K562 (cell line): ENCODE data around the gene KCNH2. TPM values are rescaled to one million over a fixed set of nuclear protein-coding genes. Genes with fewer than 3 reads are reported as not detected.

ENCODE experiments used
- CBX2 ChIP-seq: fragments of 200-600 bp; sonication (generic); IDR thresholded peaks from one replicate; pipeline ENCODE4 v1.6.1; 2012; ENCODE audit warnings: mild to moderate bottlenecking, low read length, inconsistent platforms; ENCODE audit not compliant: insufficient read depth, poor library complexity, severe bottlenecking
- CREM ChIP-seq: IDR thresholded peaks from 2 replicates; pipeline ENCODE4 v1.6.1; 2014; ENCODE audit warnings: antibody characterized with exemption, low read depth
- DNMT1 ChIP-seq: fragments of 450-650 bp; IDR thresholded peaks from 2 replicates; pipeline ENCODE4 v1.6.1; 2016; ENCODE audit warnings: antibody characterized with exemption, mild to moderate bottlenecking
- ERF ChIP-seq: fragments of 450-650 bp; formaldehyde crosslinking; IDR thresholded peaks from 2 replicates; pipeline ENCODE4 v1.4.0; 2020; ENCODE audit warnings: mild to moderate bottlenecking, mixed read lengths
- FOXJ3 ChIP-seq: sonication (generic); formaldehyde crosslinking; IDR thresholded peaks from 2 replicates; pipeline ENCODE4 v1.4.0; 2020; ENCODE audit warnings: mild to moderate bottlenecking, missing genetic modification reagents
- GATAD2A ChIP-seq: fragments of 450-650 bp; IDR thresholded peaks from 2 replicates; pipeline ENCODE4 v1.6.1; 2017
- NBN ChIP-seq: fragments of 450-650 bp; IDR thresholded peaks from 2 replicates; pipeline ENCODE4 v1.6.1; 2016; ENCODE audit warnings: low read depth, mild to moderate bottlenecking
- SMARCC2 ChIP-seq: fragments of 450-650 bp; IDR thresholded peaks from 2 replicates; pipeline ENCODE4 v1.6.1; 2017; ENCODE audit warnings: antibody characterized with exemption, moderate library complexity, mild to moderate bottlenecking, low read depth
- THRAP3 ChIP-seq: fragments of 450-650 bp; IDR thresholded peaks from 2 replicates; pipeline ENCODE4 v1.6.1; 2016; ENCODE audit warnings: mild to moderate bottlenecking, inconsistent platforms, borderline replicate concordance
- TSC22D4 ChIP-seq: fragments of 450-650 bp; IDR thresholded peaks from 2 replicates; pipeline ENCODE4 v1.6.1; 2016; ENCODE audit warnings: missing genetic modification characterization, missing biosample characterization, control low read depth
- ZC3H11A ChIP-seq: IDR thresholded peaks from 2 replicates; pipeline ENCODE4 v1.6.1; 2012; ENCODE audit warnings: low read depth, low read length, improper control_type of control experiment
- ZNF324 ChIP-seq: fragments of 250-450 bp; sonication (Bioruptor Pico); IDR thresholded peaks from 2 replicates; pipeline ENCODE4 v1.4.0; 2020; ENCODE audit warnings: mild to moderate bottlenecking
- ZNF444 ChIP-seq: fragments of 250-450 bp; sonication (Bioruptor Pico); IDR thresholded peaks from 2 replicates; pipeline ENCODE4 v1.4.0; 2020; ENCODE audit warnings: mild to moderate bottlenecking, moderate library complexity
- ZNF584 ChIP-seq: fragments of 200-800 bp; sonication (Bioruptor generic); IDR thresholded peaks from 2 replicates; pipeline ENCODE4 v1.6.1; 2016; ENCODE audit warnings: low read depth, mild to moderate bottlenecking, missing genetic modification characterization, missing compliant biosample characterization
- polyA plus RNA-seq, 8 experiments: library from polyadenylated mRNA; depleted of rRNA in 4 of 8; stranded (reverse) in 5 of 8; unstranded in 3 of 8; fragments of >200 nt; fragmentation: Nextera tagmentation in 2 of 8; fragmentation: Illumina TruSeq in 1 of 8; extraction: Ambion mirVana in 2 of 8; extraction: Trizol in 1 of 8; gene quantifications; 2 replicates each; pipeline versions ENCODE4 v1.2.1 to v1.2.3, GENCODE V29; 2011 to 2014; ENCODE audit warnings: inconsistent platforms in 1 of 8, missing spikeins in 1 of 8
- total RNA-seq, 7 experiments: library from RNA; depleted of rRNA in 6 of 7; stranded (reverse); fragments of >200 nt in 6 of 7; fragmentation: Illumina TruSeq in 2 of 7; extraction: Trizol in 2 of 7; gene quantifications; 2 replicates each; pipeline versions ENCODE4 v1.2.1 to v1.2.3, GENCODE V29; 2011 to 2021; ENCODE audit warnings: low replicate concordance in 1 of 7
- TF ChIP-seq, protein P1 (sequence below): fragments of 250-450 bp; sonication (Bioruptor Pico); IDR thresholded peaks from 2 replicates; pipeline ENCODE4 v1.4.0; 2020
- TF ChIP-seq, protein P2 (sequence below): fragments of 250-450 bp; sonication (Bioruptor Pico); IDR thresholded peaks from 2 replicates; pipeline ENCODE4 v1.5.1; 2021; ENCODE audit warnings: mild to moderate bottlenecking
- TF ChIP-seq, protein P3 (sequence below): IDR thresholded peaks from 2 replicates; pipeline ENCODE4 v1.6.1; 2011; ENCODE audit not compliant: insufficient read length; ENCODE audit errors: extremely low read depth
- TF ChIP-seq, protein P4 (sequence below), 2 experiments: fragments of 250-450 bp in 1 of 2; fragments of 450-650 bp in 1 of 2; sonication (Bioruptor Pico) in 1 of 2; IDR thresholded peaks; 2 replicates each; pipeline versions ENCODE4 v1.6.1 to v1.8.0; 2016 to 2021; ENCODE audit warnings: mild to moderate bottlenecking in 2 of 2, moderate library complexity in 2 of 2, missing compliant biosample characterization in 1 of 2, missing genetic modification characterization in 1 of 2
- TF ChIP-seq, protein P5 (sequence below): fragments of 450-650 bp; conservative IDR thresholded peaks from 2 replicates; pipeline ENCODE4 v1.6.1; 2016; ENCODE audit warnings: missing genetic modification characterization, low read depth, mild to moderate bottlenecking, missing compliant biosample characterization, moderate library complexity
- TF ChIP-seq, protein P6 (sequence below): fragments of 450-650 bp; IDR thresholded peaks from 2 replicates; pipeline ENCODE4 v1.6.1; 2016; ENCODE audit warnings: low read depth, mild to moderate bottlenecking, moderate library complexity

The KCNH2 gene
- total and polyA plus RNA-seq, 9 of the 15 experiments (the other 6 are each of a cell fraction or from before 2014, with no cell fraction given) = 18.1 to 368 (median 218) TPM

DNA sequence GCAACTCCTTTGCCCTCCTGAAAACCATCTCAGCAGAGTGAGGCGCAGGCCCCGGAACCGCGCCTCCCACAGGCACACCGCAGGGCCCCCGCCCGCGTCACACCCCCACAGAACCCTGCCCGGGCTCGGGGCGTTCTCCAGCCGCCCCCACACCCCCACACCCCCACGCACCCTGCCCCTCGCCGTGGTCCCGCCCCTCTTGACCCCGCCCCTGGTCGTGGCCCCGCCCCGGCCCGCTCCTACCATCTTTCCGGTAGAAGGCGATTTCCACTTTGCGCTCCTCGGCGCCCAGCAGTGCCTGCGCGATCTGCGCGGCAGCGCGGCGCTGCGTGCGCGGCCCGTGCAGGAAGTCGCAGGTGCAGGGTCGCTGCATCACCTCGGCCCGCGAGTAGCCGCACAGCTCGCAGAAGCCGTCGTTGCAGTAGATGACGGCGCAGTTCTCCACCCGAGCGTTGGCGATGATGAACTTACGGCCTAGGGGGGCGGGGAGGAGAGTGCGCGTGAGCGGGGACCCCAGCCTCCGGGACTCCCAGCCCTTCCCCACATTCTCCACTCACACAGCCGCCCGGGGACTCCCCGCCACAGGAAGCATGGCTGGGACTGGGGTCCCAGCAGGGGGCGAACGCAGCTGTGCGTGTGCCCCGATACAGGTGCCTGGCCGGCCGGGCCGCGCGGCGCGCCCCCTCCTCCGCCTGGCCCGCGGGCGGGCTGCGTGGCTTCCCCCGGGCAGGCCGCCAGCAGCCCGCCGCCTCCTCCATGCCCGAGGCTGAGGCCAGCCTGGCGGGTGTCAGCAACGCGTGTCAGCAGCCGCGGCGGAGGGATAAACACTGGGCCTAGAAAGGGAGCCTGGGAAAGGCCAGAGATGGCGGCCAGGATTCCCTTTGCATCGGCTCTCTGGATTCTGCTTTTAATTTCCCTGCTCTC lies 3.4 kb downstream of the KCNH2 start (continued):
- TF ChIP-seq FOXJ3 (CRISPR knock-in tag) (no peak), ZNF584 (CRISPR knock-in tag) (no peak), DNMT1 (no peak), NBN (peak; percentile 44; the same call in 1 of the 2 replicates), ZNF324 (CRISPR knock-in tag) (no peak), ERF (CRISPR knock-in tag) (0 out of 2 replicates have a peak, but pooled peaks have one; percentile 66), CBX2 (no peak), GATAD2A (peak; percentile 87; the same call in 1 of the 2 replicates), SMARCC2 (peak; percentile 63; the same call in 1 of the 2 replicates), ZC3H11A (no peak), ZNF444 (CRISPR knock-in tag) (no peak), TSC22D4 (no peak), THRAP3 (no peak), CREM (peak; percentile 66)
- TF ChIP-seq, protein P1, sequence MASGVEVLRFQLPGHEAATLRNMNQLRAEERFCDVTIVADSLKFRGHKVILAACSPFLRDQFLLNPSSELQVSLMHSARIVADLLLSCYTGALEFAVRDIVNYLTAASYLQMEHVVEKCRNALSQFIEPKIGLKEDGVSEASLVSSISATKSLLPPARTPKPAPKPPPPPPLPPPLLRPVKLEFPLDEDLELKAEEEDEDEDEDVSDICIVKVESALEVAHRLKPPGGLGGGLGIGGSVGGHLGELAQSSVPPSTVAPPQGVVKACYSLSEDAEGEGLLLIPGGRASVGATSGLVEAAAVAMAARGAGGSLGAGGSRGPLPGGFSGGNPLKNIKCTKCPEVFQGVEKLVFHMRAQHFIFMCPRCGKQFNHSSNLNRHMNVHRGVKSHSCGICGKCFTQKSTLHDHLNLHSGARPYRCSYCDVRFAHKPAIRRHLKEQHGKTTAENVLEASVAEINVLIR (CRISPR knock-in tag) = no peak
- TF ChIP-seq, protein P2, sequence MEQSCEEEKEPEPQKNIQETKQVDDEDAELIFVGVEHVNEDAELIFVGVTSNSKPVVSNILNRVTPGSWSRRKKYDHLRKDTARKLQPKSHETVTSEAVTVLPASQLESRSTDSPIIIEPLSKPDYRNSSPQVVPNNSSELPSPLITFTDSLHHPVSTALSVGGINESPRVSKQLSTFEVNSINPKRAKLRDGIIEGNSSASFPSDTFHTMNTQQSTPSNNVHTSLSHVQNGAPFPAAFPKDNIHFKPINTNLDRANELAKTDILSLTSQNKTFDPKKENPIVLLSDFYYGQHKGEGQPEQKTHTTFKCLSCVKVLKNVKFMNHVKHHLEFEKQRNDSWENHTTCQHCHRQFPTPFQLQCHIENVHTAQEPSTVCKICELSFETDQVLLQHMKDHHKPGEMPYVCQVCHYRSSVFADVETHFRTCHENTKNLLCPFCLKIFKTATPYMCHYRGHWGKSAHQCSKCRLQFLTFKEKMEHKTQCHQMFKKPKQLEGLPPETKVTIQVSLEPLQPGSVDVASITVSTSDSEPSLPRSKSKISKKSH (CRISPR knock-in tag) = no peak
- TF ChIP-seq, protein P3, sequence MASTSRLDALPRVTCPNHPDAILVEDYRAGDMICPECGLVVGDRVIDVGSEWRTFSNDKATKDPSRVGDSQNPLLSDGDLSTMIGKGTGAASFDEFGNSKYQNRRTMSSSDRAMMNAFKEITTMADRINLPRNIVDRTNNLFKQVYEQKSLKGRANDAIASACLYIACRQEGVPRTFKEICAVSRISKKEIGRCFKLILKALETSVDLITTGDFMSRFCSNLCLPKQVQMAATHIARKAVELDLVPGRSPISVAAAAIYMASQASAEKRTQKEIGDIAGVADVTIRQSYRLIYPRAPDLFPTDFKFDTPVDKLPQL = no peak
- TF ChIP-seq, protein P4, sequence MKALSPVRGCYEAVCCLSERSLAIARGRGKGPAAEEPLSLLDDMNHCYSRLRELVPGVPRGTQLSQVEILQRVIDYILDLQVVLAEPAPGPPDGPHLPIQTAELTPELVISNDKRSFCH (CRISPR knock-in tag; IDR thresholded peaks at IDR 0.05) = no peak
- TF ChIP-seq, protein P4 (tag; IDR thresholded peaks at IDR 0.05) = peak; percentile 69; the same call in 1 of the 2 replicates
- TF ChIP-seq, protein P5, sequence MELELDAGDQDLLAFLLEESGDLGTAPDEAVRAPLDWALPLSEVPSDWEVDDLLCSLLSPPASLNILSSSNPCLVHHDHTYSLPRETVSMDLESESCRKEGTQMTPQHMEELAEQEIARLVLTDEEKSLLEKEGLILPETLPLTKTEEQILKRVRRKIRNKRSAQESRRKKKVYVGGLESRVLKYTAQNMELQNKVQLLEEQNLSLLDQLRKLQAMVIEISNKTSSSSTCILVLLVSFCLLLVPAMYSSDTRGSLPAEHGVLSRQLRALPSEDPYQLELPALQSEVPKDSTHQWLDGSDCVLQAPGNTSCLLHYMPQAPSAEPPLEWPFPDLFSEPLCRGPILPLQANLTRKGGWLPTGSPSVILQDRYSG (tag) = no peak
- TF ChIP-seq, protein P6, sequence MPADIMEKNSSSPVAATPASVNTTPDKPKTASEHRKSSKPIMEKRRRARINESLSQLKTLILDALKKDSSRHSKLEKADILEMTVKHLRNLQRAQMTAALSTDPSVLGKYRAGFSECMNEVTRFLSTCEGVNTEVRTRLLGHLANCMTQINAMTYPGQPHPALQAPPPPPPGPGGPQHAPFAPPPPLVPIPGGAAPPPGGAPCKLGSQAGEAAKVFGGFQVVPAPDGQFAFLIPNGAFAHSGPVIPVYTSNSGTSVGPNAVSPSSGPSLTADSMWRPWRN = peak; percentile 15; the same call in 1 of the 2 replicates
